NCI-H82 treated with DMSO at 0.1 percent for 48 hours (cell line): ENCODE results near the gene SCD5.

Source experiments
- DNase-seq: peaks from one replicate; lab custom pipeline; 2025; ENCODE audit not compliant: unreplicated experiment; lab: John Stamatoyannopoulos, UW

Gene SCD5

DNA sequence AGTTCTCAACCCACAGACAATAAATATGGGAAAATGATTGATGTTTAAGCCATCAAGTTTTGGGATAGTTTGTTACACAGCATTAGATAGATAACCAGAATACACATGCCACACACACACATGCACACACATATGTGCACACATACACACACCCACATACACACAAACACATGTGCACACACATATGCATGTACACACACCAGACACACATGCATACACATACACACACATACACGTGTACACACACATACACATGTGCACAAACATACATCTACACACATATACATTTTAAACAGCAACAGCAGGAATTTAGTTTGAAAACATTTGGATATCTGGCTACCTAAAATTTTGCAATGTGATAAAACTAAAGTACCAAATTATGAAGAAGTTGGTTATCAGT is 194.1 kb downstream of the SCD5 start:
- DNase-seq: no peak

DNA sequence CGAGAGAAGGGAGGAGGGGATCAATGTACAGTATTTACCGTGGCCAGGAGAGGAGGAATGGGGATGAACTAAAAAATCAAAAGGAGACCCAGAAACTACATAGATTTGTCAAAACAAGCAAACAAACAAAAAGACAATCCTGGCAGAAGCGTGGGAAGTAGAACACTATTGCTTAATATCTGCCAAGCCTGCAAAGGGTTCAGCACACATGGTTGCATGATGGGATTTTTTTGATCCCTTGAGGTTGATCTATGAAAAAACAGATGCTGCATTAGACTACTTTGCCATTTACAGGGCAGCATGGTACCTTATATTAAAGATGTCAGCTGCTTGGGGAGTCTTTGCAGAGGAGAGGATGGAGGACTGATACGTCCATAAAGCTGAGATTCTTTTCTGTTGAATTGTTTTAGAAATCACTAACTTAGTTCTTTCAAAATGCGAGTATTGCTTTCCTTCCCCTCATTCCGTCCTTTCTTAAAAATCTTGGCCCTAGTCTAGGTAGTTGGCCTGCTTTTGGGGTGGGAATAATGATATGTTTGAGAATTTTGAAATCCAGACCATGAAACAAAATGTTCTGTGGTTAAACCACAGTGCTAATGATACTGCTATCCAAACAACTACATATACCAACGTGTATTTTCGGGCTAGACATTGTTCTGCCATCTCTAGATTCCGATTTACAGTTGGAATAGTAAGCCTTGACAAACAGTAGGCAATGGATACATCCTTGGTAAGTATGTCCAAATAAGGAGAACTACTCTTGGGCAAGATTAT is 197.2 kb downstream of the SCD5 start:
- no peak for DNase-seq

DNA sequence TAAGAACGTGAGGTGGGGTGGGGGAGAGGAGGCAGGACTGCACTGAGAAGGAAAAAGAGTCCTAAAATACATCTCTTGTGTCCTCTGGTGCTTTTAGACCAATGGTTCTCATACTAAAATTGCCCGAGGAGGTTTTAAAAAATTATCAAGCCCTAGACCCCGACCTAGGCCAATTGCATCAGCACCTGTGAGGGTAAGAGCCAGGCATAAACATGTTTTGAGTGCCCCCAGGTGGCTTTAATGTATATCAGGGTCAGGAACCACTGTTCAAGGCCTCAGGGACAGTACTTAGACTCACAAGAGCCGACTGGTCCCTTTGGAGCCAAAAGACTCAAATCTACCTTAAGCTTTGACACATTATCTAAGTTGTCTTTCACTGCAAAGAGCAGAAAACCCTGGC is 199.3 kb downstream of the SCD5 start:
- no peak for DNase-seq

DNA sequence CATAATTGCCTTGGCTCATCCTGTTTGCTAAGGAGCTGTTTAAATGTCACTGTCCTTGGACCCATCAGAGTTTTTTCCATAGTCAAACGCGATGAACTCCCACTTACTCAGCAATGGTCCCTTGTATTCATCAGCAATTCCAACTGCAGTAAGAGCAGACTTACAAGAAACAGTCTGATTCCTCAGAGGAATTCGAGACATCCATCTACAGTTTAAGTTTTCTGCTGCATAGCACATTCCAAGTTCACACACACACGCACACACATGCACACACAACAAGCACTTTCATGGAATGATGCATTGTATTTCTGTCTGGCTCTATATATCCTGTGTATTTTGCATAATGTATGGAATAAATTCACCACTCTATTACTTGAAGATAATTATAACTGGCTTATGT is 204.1 kb downstream of the SCD5 start:
- no peak for DNase-seq

DNA sequence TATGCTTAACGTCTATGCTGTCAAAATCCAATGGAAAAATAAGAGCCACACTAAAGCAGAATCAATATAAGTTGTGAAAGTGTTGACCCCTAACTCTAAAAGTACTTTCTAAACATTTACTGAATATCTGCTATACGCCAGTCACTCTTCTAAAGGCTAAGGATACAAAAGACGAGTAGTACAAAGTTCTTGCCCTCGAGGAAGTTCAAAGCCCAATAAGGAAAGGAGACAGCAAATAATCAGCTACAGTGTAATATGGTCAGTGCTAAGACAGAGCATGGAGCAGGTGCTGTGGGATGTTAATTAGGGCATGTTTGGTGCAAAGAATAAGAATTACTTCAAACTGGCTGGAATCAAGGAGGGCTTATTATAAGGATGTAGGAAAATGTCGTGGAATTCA is 205.2 kb downstream of the SCD5 start:
- DNase-seq: no peak

DNA sequence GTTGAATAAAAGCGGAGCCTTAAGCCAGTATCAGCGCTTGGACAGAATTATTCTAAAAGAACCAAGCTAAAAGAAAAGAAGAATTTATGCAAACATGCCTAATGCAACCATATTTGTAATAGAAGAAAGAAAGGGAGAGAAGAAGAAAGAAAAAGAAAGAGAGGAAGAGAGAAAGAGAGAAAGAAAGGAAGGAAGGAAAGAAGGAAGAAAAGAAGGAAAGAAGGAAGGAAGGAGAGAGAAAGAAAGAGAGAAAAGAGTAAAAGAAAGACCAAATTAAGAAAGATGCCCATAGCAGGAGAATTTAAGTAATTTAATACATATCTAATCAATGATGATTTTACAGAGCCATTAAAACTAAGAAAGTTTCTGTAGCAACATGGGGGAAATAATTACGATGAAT is 206.0 kb downstream of the SCD5 start:
- DNase-seq: no peak

DNA sequence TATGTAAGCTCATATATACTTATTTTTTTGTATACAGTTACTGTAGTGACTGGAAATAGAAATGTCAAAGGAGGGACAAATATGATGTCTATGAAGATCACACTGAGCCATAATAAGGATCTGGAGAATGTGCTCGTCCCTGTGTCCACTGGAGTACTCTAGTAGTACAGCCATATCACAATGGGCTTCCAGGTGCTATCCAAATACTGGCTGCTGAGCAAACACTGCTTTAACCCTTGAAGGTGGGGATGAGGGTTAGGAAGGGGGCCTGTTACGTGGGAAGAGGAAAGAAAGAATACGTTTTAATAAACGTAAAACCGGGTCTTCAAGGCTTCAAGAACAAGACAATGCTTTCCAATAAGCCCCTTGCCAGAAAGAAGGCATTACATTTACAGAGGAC is 207.0 kb downstream of the SCD5 start:
- no peak for DNase-seq

DNA sequence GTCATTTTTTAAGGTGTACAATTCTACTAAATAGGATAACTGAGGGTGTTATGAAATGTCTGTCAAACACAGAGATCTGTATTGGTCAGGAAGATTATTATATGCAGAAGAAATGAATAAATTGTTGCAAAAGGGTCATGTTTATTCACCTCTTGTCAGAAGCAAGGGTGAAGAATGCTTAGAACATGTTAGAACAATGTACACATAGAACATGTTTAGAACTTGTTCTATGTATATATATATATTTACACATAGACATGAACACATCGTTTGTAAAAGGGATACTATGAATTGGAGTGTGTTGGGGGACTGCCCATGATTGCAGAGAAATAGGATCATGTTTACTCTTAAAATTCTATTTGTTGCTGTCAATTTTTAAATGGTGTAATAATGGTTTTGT is 208.8 kb downstream of the SCD5 start:
- no peak for DNase-seq

DNA sequence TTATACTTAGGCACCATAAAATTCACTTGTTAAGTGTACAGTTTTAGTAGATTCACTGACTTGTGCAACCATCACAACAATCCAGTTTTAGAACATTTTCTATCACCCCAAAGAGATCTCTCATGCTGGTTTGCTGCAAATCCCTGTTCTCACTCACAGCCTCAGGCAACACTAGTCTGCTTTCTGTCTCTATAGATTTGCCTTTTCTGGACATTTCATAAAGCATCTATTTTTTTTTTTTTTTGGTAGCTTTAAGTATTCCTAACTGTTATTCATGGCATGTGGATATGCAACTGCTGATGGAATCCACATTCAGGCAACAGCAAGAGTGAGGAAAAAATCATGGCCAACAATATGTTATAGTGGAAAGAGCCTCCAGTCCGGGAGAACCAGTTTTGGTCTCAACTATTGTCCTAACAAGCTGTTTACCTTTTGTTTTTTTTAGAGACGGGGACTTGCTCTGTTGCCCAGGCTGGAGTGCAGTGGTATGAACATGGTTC is 209.8 kb downstream of the SCD5 start:
- DNase-seq: no peak

DNA sequence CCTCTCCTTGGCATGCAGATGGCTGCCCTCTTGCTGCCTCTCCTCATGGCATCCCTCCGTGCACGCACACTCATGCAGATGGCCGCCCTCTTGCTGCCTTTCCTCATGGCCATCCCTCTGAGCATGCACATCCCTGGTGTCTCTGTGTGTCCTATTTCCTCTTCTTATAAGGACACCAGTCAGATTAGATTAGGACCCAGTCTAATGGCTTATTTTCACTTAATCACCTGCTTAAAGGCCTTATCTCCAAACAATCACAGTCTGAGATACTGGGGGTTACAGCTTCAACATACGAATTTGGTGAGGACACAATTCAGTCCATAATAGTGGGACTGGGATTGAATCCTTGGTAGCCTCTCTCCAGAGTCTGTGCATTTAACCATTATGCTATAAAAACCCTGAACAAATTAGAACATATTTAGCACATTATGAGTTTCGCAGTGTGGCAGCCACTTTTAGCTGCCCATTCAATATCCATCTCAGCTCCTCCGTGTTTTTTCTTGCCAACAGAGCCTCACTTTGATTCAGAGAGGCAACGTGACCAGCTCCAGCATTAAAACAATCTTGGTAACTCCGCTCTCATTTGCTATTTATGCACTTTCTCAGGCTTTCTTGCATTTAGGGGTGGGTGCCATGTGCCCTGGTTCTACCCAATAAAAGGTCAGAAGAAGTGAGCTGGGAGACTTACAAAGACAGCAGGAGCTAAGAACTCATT is 210.6 kb downstream of the SCD5 start:
- peak; percentile 3 for DNase-seq

DNA sequence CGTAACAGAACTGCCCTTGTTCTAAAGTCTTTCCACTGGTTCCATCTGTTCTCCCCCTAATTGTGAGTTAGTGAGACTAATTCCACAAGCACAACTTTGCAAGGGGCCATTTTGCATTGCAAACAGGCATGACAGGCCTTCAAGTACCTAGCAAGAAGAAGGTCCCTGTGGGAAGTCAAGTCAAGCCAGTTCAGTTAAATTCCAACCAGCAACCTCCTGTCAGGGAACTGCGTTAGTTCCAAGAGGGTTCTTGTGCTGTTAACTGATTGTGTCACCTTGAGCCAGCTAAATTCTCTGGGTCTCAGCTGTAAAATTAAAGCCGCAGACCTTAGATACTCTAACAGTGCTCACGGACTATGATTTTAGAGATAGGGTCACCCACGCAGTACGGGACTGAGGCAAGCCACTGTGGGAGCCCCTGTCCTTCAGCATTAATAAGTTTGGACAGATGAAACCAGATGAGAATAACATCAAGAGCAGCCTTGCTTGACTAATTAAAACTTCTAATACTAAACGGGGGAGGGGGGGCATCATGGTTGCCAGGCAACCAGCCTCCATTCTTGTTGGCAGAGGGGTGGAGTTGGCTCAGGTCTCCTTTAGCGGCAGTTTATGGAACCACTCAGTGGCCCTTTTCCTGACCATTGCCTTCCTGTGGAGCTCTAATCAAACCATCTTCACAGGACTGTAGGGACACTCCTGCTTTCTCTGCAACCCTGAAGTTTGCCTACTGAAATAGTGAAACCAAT is 212.7 kb downstream of the SCD5 start:
- no peak for DNase-seq

DNA sequence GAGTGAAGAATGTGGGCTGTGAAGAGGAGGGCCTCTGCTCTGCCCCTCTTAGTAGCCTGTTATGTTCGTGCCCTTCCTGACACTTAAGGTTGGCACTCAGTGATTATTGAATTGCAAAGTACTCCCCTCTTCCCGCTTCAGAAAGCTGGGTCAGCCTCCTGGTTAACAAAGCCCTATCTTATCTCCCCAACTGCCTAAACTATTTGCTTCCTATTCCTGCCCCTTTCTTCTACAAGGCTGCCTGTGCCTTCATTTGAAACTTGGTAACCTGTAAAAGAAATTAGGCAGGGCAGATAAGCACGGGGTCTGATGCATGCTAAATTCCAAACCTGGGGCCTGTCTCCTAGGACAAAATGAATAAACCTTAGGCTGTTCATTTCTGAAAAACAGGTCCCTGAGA is 213.7 kb downstream of the SCD5 start:
- DNase-seq: no peak

DNA sequence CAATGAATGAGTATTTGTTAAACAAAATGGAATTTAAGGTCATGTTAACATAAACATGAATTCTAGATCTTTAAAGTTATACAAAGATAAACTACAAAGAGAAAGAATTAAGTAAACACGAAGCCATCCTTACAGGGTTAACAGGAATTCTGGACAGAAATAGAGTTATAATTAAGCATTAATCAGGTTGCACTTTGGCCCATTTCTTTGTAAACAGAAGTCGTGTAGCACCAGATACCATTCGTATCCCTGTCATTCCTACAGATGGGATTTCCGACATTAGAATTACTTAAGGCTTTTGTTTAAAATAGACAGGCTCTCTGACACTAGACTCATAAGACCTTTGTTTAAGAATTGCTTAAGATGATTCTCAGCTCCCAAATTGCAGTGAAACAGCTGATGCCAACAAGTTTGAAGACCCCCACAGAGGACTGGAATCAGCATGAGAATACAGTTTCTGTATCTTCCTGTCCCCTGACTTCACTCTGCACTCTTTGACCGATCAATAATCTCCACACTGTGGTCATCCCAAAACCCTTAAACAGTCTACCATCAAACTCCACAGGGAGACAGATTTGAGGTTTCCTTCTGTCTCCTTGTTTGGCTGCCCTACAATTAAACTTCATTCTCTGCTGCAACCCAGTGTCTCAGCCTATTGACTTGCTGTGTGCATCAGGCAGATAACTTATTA is 214.6 kb downstream of the SCD5 start:
- DNase-seq: no peak

DNA sequence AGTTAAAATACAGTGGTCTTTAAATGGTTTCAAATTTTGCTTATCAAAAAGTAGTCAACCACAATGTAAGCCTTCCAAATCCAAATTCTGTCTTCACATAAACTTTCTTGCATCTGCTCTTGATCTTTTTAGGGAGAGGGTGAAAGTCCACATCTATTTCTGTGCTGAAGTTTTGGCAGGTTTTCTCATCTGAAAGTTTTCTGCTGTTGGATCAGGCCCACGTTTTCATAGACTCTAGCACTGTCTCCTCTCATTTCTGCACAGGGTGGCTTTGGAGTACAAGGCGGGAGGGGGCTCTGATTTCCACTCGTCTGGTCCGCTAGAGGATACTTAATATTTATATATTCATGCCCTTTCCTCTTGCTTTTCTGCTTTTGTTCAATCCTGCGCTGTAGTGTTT is 218.7 kb downstream of the SCD5 start:
- no peak for DNase-seq
